Stomach (tissue), 9 donors: ENCODE results near the gene IRX1. TPM values are rescaled to one million over a fixed set of nuclear protein-coding genes. Genes with fewer than 3 reads are reported as not detected.

Experiments
- DNase-seq, 2 donors: peaks; one replicate each; pipeline versions ENCODE4 v3.0.0 to v3.0.0-alpha.2; 2013 to 2019
- H3K27ac ChIP-seq, 5 donors: fragments of 200-600 bp in 4 of 5; sonication (generic) in 4 of 5; one replicate each; pipeline ENCODE4 v1.5.1; 2013 to 2019; ENCODE audit warnings: mild to moderate bottlenecking in 1 of 5, moderate library complexity in 1 of 5
- H3K27me3 ChIP-seq, 3 donors: fragments of 200-600 bp; sonication (generic); one replicate each; pipeline ENCODE4 v1.5.1; 2017 to 2019; ENCODE audit warnings: mixed run types in 1 of 3
- H3K36me3 ChIP-seq, 4 donors: fragments of 200-600 bp; sonication (generic); 1 replicate in 3 of 4; 2 replicates in 1 of 4; pipeline ENCODE4 v1.5.1; 2016 to 2019
- H3K4me1 ChIP-seq, 4 donors: fragments of 200-600 bp; sonication (generic); one replicate each; pipeline ENCODE4 v1.5.1; 2016 to 2019
- H3K4me3 ChIP-seq, 4 donors: fragments of 200-600 bp; sonication (generic) in 3 of 4; one replicate each; pipeline ENCODE4 v1.5.1; 2016 to 2019; ENCODE audit warnings: mild to moderate bottlenecking in 1 of 4
- H3K9me3 ChIP-seq, 4 donors: fragments of 200-600 bp; sonication (generic); one replicate each; pipeline ENCODE4 v1.5.1; 2016 to 2019
- CTCF ChIP-seq, 7 experiments: fragments of 450-650 bp in 4 of 7; fragments of 200-600 bp in 3 of 7; sonication (generic) in 3 of 7; IDR thresholded peaks; one replicate each; pipeline ENCODE4 v1.5.1; 2016 to 2019; ENCODE audit warnings: antibody characterized with exemption in 7 of 7, control low read depth in 2 of 7, mild to moderate bottlenecking in 1 of 7
- EP300 ChIP-seq: sonication (generic); formaldehyde crosslinking; IDR thresholded peaks from one replicate; pipeline ENCODE4 v1.6.1; 2017; ENCODE audit warnings: antibody characterized with exemption
- POLR2A ChIP-seq, 4 donors: fragments of 450-650 bp; IDR thresholded peaks; one replicate each; pipeline ENCODE4 v1.6.1; 2016; ENCODE audit warnings: antibody characterized with exemption in 4 of 4, control low read depth in 2 of 4, mild to moderate bottlenecking in 1 of 4, moderate library complexity in 1 of 4
- POLR2AphosphoS5 ChIP-seq, 3 donors: sonication (generic); formaldehyde crosslinking; IDR thresholded peaks; one replicate each; pipeline ENCODE4 v1.6.1; 2016; ENCODE audit warnings: antibody characterized with exemption in 3 of 3
- WGBS, 5 donors: extraction: QIAGEN DNeasy Blood & Tissue Kit in 3 of 5; methylation state at CpG; one replicate each; pipeline versions ENCODE4 v1.1.5 to v1.1.7; 2013 to 2018; 5-methylcytosine and 5-hydroxymethylcytosine counted together
- intact Hi-C: fragments of 100-400 bp; cut with DNase I; formaldehyde crosslinking; loops from one replicate; pipeline ENCODE4 v1.15.1; 2023; ENCODE audit warnings: low total_unique reads
- polyA plus RNA-seq, 3 donors: library from polyadenylated mRNA; stranded (reverse); fragments of 200-250 nt; gene quantifications; one replicate each; pipeline ENCODE4 v1.2.3, GENCODE V29; 2013
- total RNA-seq, 5 donors: library from RNA; depleted of rRNA; stranded (reverse); fragments of >200 nt; gene quantifications; one replicate each; pipeline versions ENCODE4 v1.1.0 to v1.2.3, GENCODE V29; 2014 to 2016
- donor health status: healthy with polysubstance abuse.
- donor health status: Bipolar disorder and iron deficiency.
- donor health status: healthy.

Gene IRX1
- total and polyA plus RNA-seq, 8 donors: 0.13 TPM; not detected in 7

- peaks cover 0 to 16% (median 0%) of the 10 kb centered on the region in 4 donors for H3K9me3 ChIP-seq
- no peak for DNase-seq
- peaks cover 73 to 100% (median 98%) of the 10 kb centered on the region in 3 donors for H3K27me3 ChIP-seq
- peaks cover 21 to 57% (median 36%) of the 10 kb centered on the region in 4 donors for H3K4me1 ChIP-seq
- 10 to 14% (median 11%) methylated on average over 7 of the region's 7 CpGs for WGBS, 5 donors
- TF ChIP-seq POLR2AphosphoS5 (IDR thresholded peaks at IDR 0.05): no peak
- no peak for TF ChIP-seq POLR2A (IDR thresholded peaks at IDR 0.05)
- TF ChIP-seq CTCF (IDR thresholded peaks at IDR 0.05): no peak
- no peak for TF ChIP-seq EP300
- H3K36me3 ChIP-seq: no peaks in the 10 kb centered on the region
- intact Hi-C loops: no loop called here
- H3K27ac ChIP-seq: no peak overlapping the region
- H3K4me3 ChIP-seq: no peak overlapping the region
Measured at GRCh38 chr5:3596857-3597166, 1.2 kb downstream of the IRX1 start.

GRCh38 chr5:3597167-3598007, 1.8 kb downstream of the IRX1 start:
- 11 to 21% (median 14%) methylated on average over 42 of the region's 42 CpGs for WGBS, 5 donors
- no peak for DNase-seq
- peaks cover 72 to 100% (median 98%) of the 10 kb centered on the region in 3 donors for H3K27me3 ChIP-seq
- peaks cover 0 to 21% (median 0%) of the 10 kb centered on the region in 4 donors for H3K9me3 ChIP-seq
- H3K27ac ChIP-seq: no peak overlapping the region
- H3K4me1 ChIP-seq: peaks cover 27 to 59% (median 41%) of the 10 kb centered on the region in 4 donors
- H3K4me3 ChIP-seq: no peak overlapping the region
- intact Hi-C loops: no loop called here
- TF ChIP-seq POLR2AphosphoS5 (IDR thresholded peaks at IDR 0.05) (no peak), EP300 (no peak), POLR2A (IDR thresholded peaks at IDR 0.05) (no peak), CTCF (IDR thresholded peaks at IDR 0.05) (no peak)
- H3K36me3 ChIP-seq: no peaks in the 10 kb centered on the region

- 22 to 30% (median 22%) methylated on average over 8 of the region's 8 CpGs for WGBS, 5 donors
- H3K36me3 ChIP-seq: no peaks in the 10 kb centered on the region
- H3K9me3 ChIP-seq: peaks cover 0 to 25% (median 0%) of the 10 kb centered on the region in 4 donors
- no peak for DNase-seq
- H3K4me1 ChIP-seq: peaks cover 33 to 65% (median 47%) of the 10 kb centered on the region in 4 donors
- H3K27me3 ChIP-seq: peaks cover 74 to 100% (median 98%) of the 10 kb centered on the region in 3 donors
- no peak overlapping the region for H3K27ac ChIP-seq
- no peak overlapping the region for H3K4me3 ChIP-seq
- no peak for TF ChIP-seq POLR2AphosphoS5 (IDR thresholded peaks at IDR 0.05)
- TF ChIP-seq POLR2A (IDR thresholded peaks at IDR 0.05): no peak
- no peak for TF ChIP-seq EP300
- no peak for TF ChIP-seq CTCF (IDR thresholded peaks at IDR 0.05)
- intact Hi-C loops: no loop called here
Measured at GRCh38 chr5:3598207-3598606, 2.6 kb downstream of the IRX1 start.

- WGBS, 5 donors: 10 to 15% (median 14%) methylated on average over 12 of the region's 12 CpGs
- no peak for TF ChIP-seq POLR2AphosphoS5 (IDR thresholded peaks at IDR 0.05)
- no peak for TF ChIP-seq EP300
- no peak for TF ChIP-seq POLR2A (IDR thresholded peaks at IDR 0.05)
- TF ChIP-seq CTCF (IDR thresholded peaks at IDR 0.05): no peak
- intact Hi-C loops: no loop called here
- H3K36me3 ChIP-seq: no peaks in the 10 kb centered on the region
- H3K27me3 ChIP-seq: peaks cover 72 to 100% (median 98%) of the 10 kb centered on the region in 3 donors
- peaks cover 0 to 25% (median 0%) of the 10 kb centered on the region in 4 donors for H3K9me3 ChIP-seq
- no peak overlapping the region for H3K4me3 ChIP-seq
- no peak overlapping the region for H3K27ac ChIP-seq
- no peak for DNase-seq
- H3K4me1 ChIP-seq: peaks cover 33 to 65% (median 47%) of the 10 kb centered on the region in 4 donors
Measured at GRCh38 chr5:3598769-3599211, 3.2 kb downstream of the IRX1 start.
